CD14-positive monocyte (primary cell): Measurements from ENCODE around the gene ELOA. TPM values are rescaled to one million over a fixed set of nuclear protein-coding genes. Genes with fewer than 3 reads are reported as not detected.

Experiments used
- DNase-seq, 3 donors: peaks; one replicate each; pipeline ENCODE4 v3.0.0-alpha.2; 2011 to 2022
- H2AFZ ChIP-seq: 2 replicates; pipeline ENCODE4 v1.6.0; 2012; ENCODE audit warnings: mild to moderate bottlenecking, low read depth, low read length, inconsistent platforms; ENCODE audit not compliant: insufficient read depth, poor library complexity, severe bottlenecking
- H3K27ac ChIP-seq, 2 donors: 1 replicate in 1 of 2; 2 replicates in 1 of 2; pipeline ENCODE4 v1.5.1; 2012 to 2013; ENCODE audit warnings: low read length in 2 of 2, control low read depth in 1 of 2, inconsistent platforms in 1 of 2, low read depth in 1 of 2, mild to moderate bottlenecking in 1 of 2
- H3K27me3 ChIP-seq, 2 donors: one replicate each; pipeline versions ENCODE4 v1.6.0 to v1.6.1; 2011 to 2013; ENCODE audit warnings: low read length in 2 of 2; ENCODE audit not compliant: control insufficient read depth in 2 of 2, insufficient read depth in 2 of 2
- H3K36me3 ChIP-seq, 2 donors: replicated peaks in 1 of 2; 1 replicate in 1 of 2; 2 replicates in 1 of 2; pipeline versions ENCODE4 v1.5.1 to v1.6.1; 2012 to 2013; ENCODE audit warnings: low read length in 2 of 2, control low read depth in 1 of 2, inconsistent platforms in 1 of 2, mild to moderate bottlenecking in 1 of 2; ENCODE audit not compliant: insufficient read depth in 2 of 2, control insufficient read depth in 1 of 2
- H3K4me1 ChIP-seq, 2 donors: 1 replicate in 1 of 2; 2 replicates in 1 of 2; pipeline versions ENCODE4 v1.5.1 to v1.6.1; 2012 to 2013; ENCODE audit warnings: low read length in 2 of 2, control low read depth in 1 of 2, inconsistent platforms in 1 of 2, mild to moderate bottlenecking in 1 of 2, moderate library complexity in 1 of 2; ENCODE audit not compliant: insufficient read depth in 2 of 2, control insufficient read depth in 1 of 2
- H3K4me2 ChIP-seq: replicated peaks from 2 replicates; pipeline ENCODE3; 2012; ENCODE audit warnings: low read length, moderate library complexity, mild to moderate bottlenecking; ENCODE audit not compliant: poor library complexity, severe bottlenecking; ENCODE audit errors: extremely low read depth
- H3K4me3 ChIP-seq, 3 experiments: fragments of 200-600 bp in 1 of 3; sonication (generic) in 1 of 3; replicated peaks in 1 of 3; 1 replicate in 2 of 3; 2 replicates in 1 of 3; pipeline ENCODE4 v1.5.1; 2011 to 2013; ENCODE audit warnings: low read length in 3 of 3, mild to moderate bottlenecking in 3 of 3, control low read depth in 2 of 3, low read depth in 2 of 3, inconsistent platforms in 1 of 3, moderate library complexity in 1 of 3
- H3K79me2 ChIP-seq: 2 replicates; pipeline ENCODE4 v1.6.0; 2012; ENCODE audit warnings: mild to moderate bottlenecking, control low read depth, inconsistent platforms, low read length, moderate library complexity; ENCODE audit not compliant: insufficient read depth
- H3K9ac ChIP-seq: 2 replicates; pipeline ENCODE4 v1.6.0; 2017; ENCODE audit warnings: low read length, mild to moderate bottlenecking; ENCODE audit not compliant: insufficient read depth, poor library complexity, severe bottlenecking
- H3K9me3 ChIP-seq, 2 donors: replicated peaks in 1 of 2; 1 replicate in 1 of 2; 2 replicates in 1 of 2; pipeline versions ENCODE4 v1.5.1 to v1.6.1; 2012 to 2013; ENCODE audit warnings: low read length in 2 of 2, control low read depth in 1 of 2; ENCODE audit not compliant: control insufficient read depth in 1 of 2, insufficient read depth in 1 of 2
- H4K20me1 ChIP-seq: 2 replicates; pipeline ENCODE4 v1.6.0; 2012; ENCODE audit warnings: mild to moderate bottlenecking, low read length, control low read depth, moderate library complexity; ENCODE audit not compliant: insufficient read depth
- H3K27ac Mint-ChIP-seq, 7 donors: one replicate each; pipeline ENCODE4 v1.8.0; 2020; ENCODE audit warnings: mild to moderate bottlenecking in 7 of 7, mixed read lengths in 7 of 7, moderate library complexity in 6 of 7, inconsistent platforms in 2 of 7
- H3K27me3 Mint-ChIP-seq, 3 donors: one replicate each; pipeline ENCODE4 v1.8.0; 2021 to 2022; ENCODE audit warnings: low read depth in 3 of 3, mild to moderate bottlenecking in 3 of 3, mixed read lengths in 3 of 3, moderate library complexity in 3 of 3, inconsistent platforms in 1 of 3
- H3K36me3 Mint-ChIP-seq, 2 donors: one replicate each; pipeline ENCODE4 v1.8.0; 2020; ENCODE audit warnings: mixed read lengths in 2 of 2, inconsistent platforms in 1 of 2, mild to moderate bottlenecking in 1 of 2
- H3K4me1 Mint-ChIP-seq: one replicate; pipeline ENCODE4 v1.8.0; 2020; ENCODE audit warnings: mild to moderate bottlenecking, mixed read lengths
- H3K4me3 Mint-ChIP-seq, 2 donors: one replicate each; pipeline ENCODE4 v1.8.0; 2020; ENCODE audit warnings: mild to moderate bottlenecking in 2 of 2, mixed read lengths in 2 of 2, moderate library complexity in 1 of 2
- H3K9me3 Mint-ChIP-seq, 7 donors: one replicate each; pipeline ENCODE4 v1.8.0; 2020 to 2022; ENCODE audit warnings: mixed read lengths in 7 of 7, mild to moderate bottlenecking in 6 of 7, moderate library complexity in 6 of 7, inconsistent platforms in 2 of 7
- WGBS: methylation state at CpG from one replicate; pipeline ENCODE4 v1.1.5; 2013; ENCODE audit warnings: missing lambda C conversion rate; ENCODE audit not compliant: insufficient coverage; 5-methylcytosine and 5-hydroxymethylcytosine counted together
- intact Hi-C, 2 donors: fragments of 100-400 bp; cut with micrococcal nuclease; formaldehyde crosslinking; loops; one replicate each; pipeline versions ENCODE4 v1.15.0 to v1.15.1; 2023
- polyA plus RNA-seq, 3 donors: library from polyadenylated mRNA; depleted of rRNA in 1 of 3; unstranded in 2 of 3; stranded (reverse) in 1 of 3; fragments of 300-500 nt in 2 of 3; fragments of >200 nt in 1 of 3; fragmentation: Illumina TruSeq in 2 of 3; gene quantifications; 1 replicate in 2 of 3; 2 replicates in 1 of 3; pipeline ENCODE4 v1.2.3, GENCODE V29; 2012 to 2021
- TF ChIP-seq, protein P1 (sequence below): fragments of 200-600 bp; IDR thresholded peaks from one replicate; pipeline ENCODE4 v1.8.0; 2022; ENCODE audit warnings: antibody characterized with exemption, mild to moderate bottlenecking

ELOA gene
- polyA plus RNA-seq, 3 donors = 25.4 to 31.2 (median 28.7) TPM

DNA sequence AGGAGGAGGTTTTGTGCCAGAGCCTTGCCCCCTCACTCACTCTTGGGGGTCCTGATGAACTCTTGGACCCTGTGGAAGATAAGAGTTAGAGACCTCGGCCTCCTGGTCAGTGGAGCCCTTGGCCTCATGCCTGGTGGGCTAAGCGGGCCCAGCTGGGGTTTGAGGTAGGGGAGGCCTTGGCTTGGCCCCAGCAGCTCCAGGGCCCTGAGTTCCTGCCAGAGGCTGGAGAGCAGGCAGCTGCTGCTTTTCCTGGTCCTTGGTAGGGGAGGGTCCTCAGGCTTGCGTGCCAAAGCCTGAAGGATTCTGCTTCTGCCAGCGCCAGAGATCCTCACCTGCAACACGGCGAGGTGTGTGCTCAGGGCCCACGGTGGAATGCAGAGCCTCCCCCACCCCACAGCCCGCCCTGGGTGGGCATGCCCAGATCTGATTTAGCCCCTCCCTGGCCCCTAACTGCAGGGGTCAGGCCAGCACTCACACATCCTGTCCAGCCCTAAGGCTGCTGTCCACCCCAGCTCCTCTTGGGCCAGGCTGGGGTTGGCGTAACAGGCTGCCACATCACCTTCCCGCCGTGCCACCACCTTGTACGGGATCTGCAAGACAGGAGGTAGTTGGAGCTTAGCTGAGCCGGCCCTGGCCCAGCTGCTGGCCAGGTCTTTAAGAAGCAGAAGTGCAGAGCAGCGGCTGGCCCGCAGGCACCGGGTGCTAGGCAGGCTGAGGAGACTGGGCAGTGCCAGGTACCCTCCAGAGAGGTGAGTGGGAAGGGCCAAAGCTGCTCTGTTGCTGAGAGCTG is 52.6 kb downstream of the ELOA start:
- Histone ChIP-seq H3K4me3 (no peak overlapping the region), H3K27me3 (no peaks in the 10 kb centered on the region), H2AFZ (no peak overlapping the region), H3K4me1 (peaks cover 28 to 42% of the 10 kb centered on the region in 2 donors), H3K9me3 (no peaks in the 10 kb centered on the region), H3K36me3 (peaks cover 33 to 54% of the 10 kb centered on the region in 2 donors), H3K27ac (no peak overlapping the region), H3K79me2 (peaks cover 31% of the 10 kb centered on the region), H4K20me1 (peaks cover 19% of the 10 kb centered on the region), H3K4me2 (no peak overlapping the region), H3K9ac (no peak overlapping the region)
- 96% methylated on average over 15 of the region's 16 CpGs for WGBS
- Mint-ChIP-seq H3K36me3 (peaks cover 26 to 54% of the 10 kb centered on the region in 2 donors), H3K4me3 (no peak overlapping the region), H3K27me3 (peaks cover 0 to 3% (median 0%) of the 10 kb centered on the region in 3 donors), H3K9me3 (peaks cover 0 to 3% (median 0%) of the 10 kb centered on the region in 7 donors), H3K27ac (no peak overlapping the region), H3K4me1 (peaks cover 29% of the 10 kb centered on the region)
- no peak for DNase-seq
- TF ChIP-seq, protein P1, sequence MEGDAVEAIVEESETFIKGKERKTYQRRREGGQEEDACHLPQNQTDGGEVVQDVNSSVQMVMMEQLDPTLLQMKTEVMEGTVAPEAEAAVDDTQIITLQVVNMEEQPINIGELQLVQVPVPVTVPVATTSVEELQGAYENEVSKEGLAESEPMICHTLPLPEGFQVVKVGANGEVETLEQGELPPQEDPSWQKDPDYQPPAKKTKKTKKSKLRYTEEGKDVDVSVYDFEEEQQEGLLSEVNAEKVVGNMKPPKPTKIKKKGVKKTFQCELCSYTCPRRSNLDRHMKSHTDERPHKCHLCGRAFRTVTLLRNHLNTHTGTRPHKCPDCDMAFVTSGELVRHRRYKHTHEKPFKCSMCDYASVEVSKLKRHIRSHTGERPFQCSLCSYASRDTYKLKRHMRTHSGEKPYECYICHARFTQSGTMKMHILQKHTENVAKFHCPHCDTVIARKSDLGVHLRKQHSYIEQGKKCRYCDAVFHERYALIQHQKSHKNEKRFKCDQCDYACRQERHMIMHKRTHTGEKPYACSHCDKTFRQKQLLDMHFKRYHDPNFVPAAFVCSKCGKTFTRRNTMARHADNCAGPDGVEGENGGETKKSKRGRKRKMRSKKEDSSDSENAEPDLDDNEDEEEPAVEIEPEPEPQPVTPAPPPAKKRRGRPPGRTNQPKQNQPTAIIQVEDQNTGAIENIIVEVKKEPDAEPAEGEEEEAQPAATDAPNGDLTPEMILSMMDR = no peak
- intact Hi-C loops = no loop called here

DNA sequence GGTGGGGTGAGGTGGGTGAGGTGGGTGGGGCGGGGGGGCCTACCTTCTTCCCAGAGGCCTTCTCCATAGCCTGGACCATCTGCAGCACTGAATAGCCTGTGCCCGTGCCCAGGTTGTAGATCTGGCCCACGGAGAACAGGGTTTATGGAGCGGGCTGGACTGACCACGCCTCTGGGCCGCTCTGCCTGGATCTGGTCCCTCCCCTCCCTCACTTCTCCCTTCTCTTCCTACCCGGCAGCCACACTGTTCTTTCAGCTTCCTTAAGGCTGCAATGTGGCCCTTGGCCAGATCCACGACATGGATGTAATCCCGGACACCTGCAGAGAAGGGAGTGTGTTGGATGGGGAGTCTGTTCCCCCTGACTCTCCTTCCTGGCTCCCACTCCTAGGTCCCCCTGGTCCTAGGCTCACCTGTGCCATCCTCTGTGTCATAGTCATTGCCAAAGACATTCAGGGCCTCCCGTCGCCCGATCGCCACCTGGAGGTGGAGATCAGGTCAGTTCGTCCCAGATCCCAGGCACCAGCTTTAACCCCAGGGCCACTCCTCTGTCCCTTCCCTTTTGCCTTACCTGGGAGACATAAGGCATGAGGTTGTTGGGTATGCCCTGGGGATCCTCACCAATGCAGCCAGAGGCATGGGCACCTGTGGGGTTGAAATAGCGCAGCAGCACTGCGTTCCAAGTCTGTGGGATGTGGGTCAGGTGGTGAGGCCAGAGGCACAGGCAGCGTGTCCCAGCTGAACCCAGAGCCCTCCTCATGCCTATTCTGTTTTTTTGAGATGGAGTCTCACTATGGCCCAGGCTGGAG is 53.4 kb downstream of the ELOA start:
- Histone ChIP-seq H3K4me3 (no peak overlapping the region), H2AFZ (no peak overlapping the region), H3K79me2 (peaks cover 23% of the 10 kb centered on the region), H3K4me1 (peaks cover 30 to 45% of the 10 kb centered on the region in 2 donors), H3K9me3 (no peaks in the 10 kb centered on the region), H3K27ac (no peak overlapping the region), H3K4me2 (no peak overlapping the region), H3K36me3 (peaks cover 33 to 54% of the 10 kb centered on the region in 2 donors), H4K20me1 (peaks cover 17% of the 10 kb centered on the region), H3K9ac (no peak overlapping the region), H3K27me3 (no peaks in the 10 kb centered on the region)
- DNase-seq = no peak
- Mint-ChIP-seq H3K9me3 (peaks cover 0 to 2% (median 0%) of the 10 kb centered on the region in 7 donors), H3K27ac (peak overlapping the region in 5 of 7 donors; percentile 15 to 84 (median 56)), H3K4me3 (no peak overlapping the region), H3K36me3 (peaks cover 26 to 54% of the 10 kb centered on the region in 2 donors), H3K27me3 (peaks cover 0 to 3% (median 0%) of the 10 kb centered on the region in 3 donors), H3K4me1 (peaks cover 31% of the 10 kb centered on the region)
- TF ChIP-seq, protein P1 = no peak
- intact Hi-C loops = no loop called here
- 90% methylated on average over 6 of the region's 17 CpGs for WGBS
